ENCODE measurements around the gene PIK3AP1. TPM values are rescaled to one million over a fixed set of nuclear protein-coding genes. Genes with fewer than 3 reads are reported as not detected.

Gene PIK3AP1
- total and polyA plus RNA-seq, 2 of the 4 experiments (the other 2 are of a cell fraction): under 0.01 to 0.14 TPM

- Histone ChIP-seq H2BK5ac (ENCODE audit: low read depth, low read length, poor library complexity, severe bottlenecking) (no peak overlapping the region), H3K9me3 (ENCODE audit: control insufficient read depth, insufficient read depth, low read length) (no peaks in the 10 kb centered on the region), H4K91ac (ENCODE audit: insufficient read depth, low read depth, low read length) (no peak overlapping the region), H2BK15ac (ENCODE audit: low read depth, low read length) (no peak overlapping the region), H3K23ac (ENCODE audit: low read depth, low read length) (no peak overlapping the region), H4K5ac (ENCODE audit: low read depth, low read length) (no peak overlapping the region), H3K4ac (ENCODE audit: low read depth, low read length) (no peak overlapping the region), H3K79me1 (ENCODE audit: low read depth in 1 of 2, low read length in 2 of 2) (no peaks in the 10 kb centered on the region), H2AFZ (replicated peaks; ENCODE audit: low read length, poor library complexity) (no peak overlapping the region), H3K56ac (ENCODE audit: extremely low read depth, insufficient read depth, low read length) (no peak overlapping the region), H3K27me3 (ENCODE audit: control insufficient read depth, insufficient read depth, low read length) (peaks cover 33% of the 10 kb centered on the region), H3K14ac (replicated peaks; ENCODE audit: low read depth, low read length) (no peak overlapping the region), H3K27ac (ENCODE audit: insufficient read depth, low read length) (no peak overlapping the region), H2AK9ac (replicated peaks; ENCODE audit: low read depth, low read length, poor library complexity) (no peak overlapping the region), H3K18ac (ENCODE audit: low read depth, low read length) (no peak overlapping the region), H3K4me2 (ENCODE audit: low read depth, low read length) (no peak overlapping the region), H3K4me3 (ENCODE audit: insufficient read depth, low read depth, low read length) (no peak overlapping the region), H3K4me1 (ENCODE audit: control insufficient read depth, insufficient read depth, low read length) (peaks cover 2% of the 10 kb centered on the region; the same call in 1 of the 2 replicates), H2BK120ac (ENCODE audit: low read depth, low read length) (no peak overlapping the region), H3K36me3 (ENCODE audit: control insufficient read depth, insufficient read depth, low read length) (no peaks in the 10 kb centered on the region), H4K8ac (ENCODE audit: low read depth in 2 of 2, low read length in 2 of 2) (no peak overlapping the region), H2BK20ac (ENCODE audit: low read depth, low read length) (no peak overlapping the region), H2AK5ac (ENCODE audit: low read depth, low read length) (no peak overlapping the region), H3K9ac (ENCODE audit: low read depth, low read length) (no peak overlapping the region), H4K20me1 (ENCODE audit: insufficient read depth, low read length) (no peaks in the 10 kb centered on the region), H3K9me1 (ENCODE audit: insufficient read depth, low read length) (no peaks in the 10 kb centered on the region)
- ATAC-seq (ENCODE audit: low read depth) (no peak), DNase-seq (no peak)
- dilution Hi-C loops (cut with HindIII; ENCODE audit: low sequenced_read_pairs, unreplicated experiment): no loop called here
- POLR2A ChIA-PET (ENCODE audit: unreplicated experiment): no interaction called here
- TF ChIP-seq RFX5 (IDR thresholded peaks at IDR 0.05; ENCODE audit: low read depth, low read length): no peak
- no peak for TF ChIP-seq POLR2A (IDR thresholded peaks at IDR 0.05; ENCODE audit: low read depth, low read length)
- peak; percentile 87 for TF ChIP-seq MAFK (IDR thresholded peaks at IDR 0.05; ENCODE audit: low read depth, low read length)
- intact Hi-C loops (cut with micrococcal nuclease): no loop called here
- WGBS, 2 experiments (ENCODE audit: extremely low coverage in 2 of 2, insufficient read length in 1 of 2): 83% methylated on average over 1 of the region's 1 CpG; no CpG with 5 or more reads in 1 of the 2 experiments
- BruUV-seq (replicated peaks): no TSS peak
- CTCF ChIA-PET: no interaction called here
- in situ Hi-C loops (cut with MboI; ENCODE audit: low sequenced_read_pairs): no loop called here
Measured at GRCh38 chr10:96716390-96716789, 3.9 kb downstream of the PIK3AP1 start.
